ENCODE data around the gene GNAT3. TPM values are rescaled to one million over a fixed set of nuclear protein-coding genes. Genes with fewer than 3 reads are reported as not detected.

Gene GNAT3
- total RNA-seq, 1 experiment from 2014 or later = not detected

GRCh38 chr7:80493121-80493849 lies 18.6 kb downstream of the GNAT3 start:
- H3K4me1 Mint-ChIP-seq (ENCODE audit: low read depth, unreplicated experiment) = no peaks in the 10 kb centered on the region

GRCh38 chr7:80491462-80491861 lies 20.4 kb downstream of the GNAT3 start:
- Mint-ChIP-seq H3K36me3 (ENCODE audit: insufficient read depth, unreplicated experiment) (no peaks in the 10 kb centered on the region), H3K4me3 (ENCODE audit: unreplicated experiment) (no peak overlapping the region), H3K9me3 (ENCODE audit: unreplicated experiment) (no peaks in the 10 kb centered on the region), H3K4me1 (ENCODE audit: low read depth, unreplicated experiment) (no peaks in the 10 kb centered on the region), H3K27me3 (ENCODE audit: insufficient read depth, unreplicated experiment) (peaks cover 6% of the 10 kb centered on the region), H3K27ac (ENCODE audit: unreplicated experiment) (no peak overlapping the region)
- no peak for DNase-seq
- Histone ChIP-seq H3K27me3 (replicated peaks; ENCODE audit: control insufficient read depth, insufficient read depth, low read length) (no peaks in the 10 kb centered on the region), H3K4me3 (ENCODE audit: low read depth, low read length) (no peak overlapping the region), H3K9me3 (no peaks in the 10 kb centered on the region), H3K36me3 (ENCODE audit: control insufficient read depth, insufficient read depth, low read length) (no peaks in the 10 kb centered on the region), H3K4me1 (no peaks in the 10 kb centered on the region)
- no peak for TF ChIP-seq CTCF (IDR thresholded peaks at IDR 0.05; ENCODE audit: insufficient read depth in 1 of 2, low read depth in 1 of 2, low read length in 1 of 2, severe bottlenecking in 1 of 2, unreplicated experiment in 1 of 2)
- intact Hi-C loops (cut with micrococcal nuclease; ENCODE audit: unreplicated experiment) = no loop called here
- POLR2A ChIA-PET = no interaction called here
- CTCF ChIA-PET = no interaction called here
- BruUV-seq (replicated peaks) = no TSS peak

More at GRCh38 chr7:80493121-80493849, 18.6 kb downstream of the GNAT3 start:
- H3K36me3 ChIP-seq (ENCODE audit: control insufficient read depth, insufficient read depth, low read length) = no peaks in the 10 kb centered on the region
- ChIA-PET CTCF (no interaction called here), POLR2A (no interaction called here)
- no TSS peak for BruUV-seq (replicated peaks)
- H3K27me3 ChIP-seq (replicated peaks; ENCODE audit: control insufficient read depth, insufficient read depth, low read length) = no peaks in the 10 kb centered on the region
- intact Hi-C loops (cut with micrococcal nuclease; ENCODE audit: unreplicated experiment) = no loop called here
- no peak for TF ChIP-seq CTCF (IDR thresholded peaks at IDR 0.05; ENCODE audit: insufficient read depth in 1 of 2, low read depth in 1 of 2, low read length in 1 of 2, severe bottlenecking in 1 of 2, unreplicated experiment in 1 of 2)
- DNase-seq = no peak
- H3K4me1 ChIP-seq = no peaks in the 10 kb centered on the region
- Mint-ChIP-seq H3K36me3 (ENCODE audit: insufficient read depth, unreplicated experiment) (no peaks in the 10 kb centered on the region), H3K27me3 (ENCODE audit: insufficient read depth, unreplicated experiment) (peaks cover 6% of the 10 kb centered on the region), H3K27ac (ENCODE audit: unreplicated experiment) (no peak overlapping the region), H3K9me3 (ENCODE audit: unreplicated experiment) (no peaks in the 10 kb centered on the region), H3K4me3 (ENCODE audit: unreplicated experiment) (no peak overlapping the region)
- H3K4me3 ChIP-seq (ENCODE audit: low read depth, low read length) = no peak overlapping the region
- no peaks in the 10 kb centered on the region for H3K9me3 ChIP-seq

GRCh38 chr7:80488851-80489370 lies 23.0 kb downstream of the GNAT3 start:
- no peaks in the 10 kb centered on the region for H3K9me3 Mint-ChIP-seq (ENCODE audit: unreplicated experiment)
- intact Hi-C loops (cut with micrococcal nuclease; ENCODE audit: unreplicated experiment) = no loop called here
- Histone ChIP-seq H3K4me1 (no peaks in the 10 kb centered on the region), H3K27me3 (replicated peaks; ENCODE audit: control insufficient read depth, insufficient read depth, low read length) (no peaks in the 10 kb centered on the region), H3K9me3 (no peaks in the 10 kb centered on the region), H3K4me3 (ENCODE audit: low read depth, low read length) (no peak overlapping the region), H3K36me3 (ENCODE audit: control insufficient read depth, insufficient read depth, low read length) (no peaks in the 10 kb centered on the region)
- H3K27ac Mint-ChIP-seq (ENCODE audit: unreplicated experiment) = no peak overlapping the region
- no peak for TF ChIP-seq CTCF (IDR thresholded peaks at IDR 0.05; ENCODE audit: insufficient read depth in 1 of 2, low read depth in 1 of 2, low read length in 1 of 2, severe bottlenecking in 1 of 2, unreplicated experiment in 1 of 2)
- no peaks in the 10 kb centered on the region for H3K36me3 Mint-ChIP-seq (ENCODE audit: insufficient read depth, unreplicated experiment)
- peaks cover 2% of the 10 kb centered on the region for H3K27me3 Mint-ChIP-seq (ENCODE audit: insufficient read depth, unreplicated experiment)
- ChIA-PET POLR2A (no interaction called here), CTCF (no interaction called here)
- no peak for DNase-seq
- no TSS peak for BruUV-seq (replicated peaks)
- H3K4me3 Mint-ChIP-seq (ENCODE audit: unreplicated experiment) = no peak overlapping the region
- no peaks in the 10 kb centered on the region for H3K4me1 Mint-ChIP-seq (ENCODE audit: low read depth, unreplicated experiment)
